HepG2 (cell line): ENCODE measurements around the gene TKFC. TPM values are rescaled to one million over a fixed set of nuclear protein-coding genes. Genes with fewer than 3 reads are reported as not detected.

Source experiments
- CREB1 ChIP-seq, 2 experiments: fragments of 450-650 bp in 1 of 2; IDR thresholded peaks; 2 replicates each; pipeline ENCODE4 v1.6.1; 2016 to 2017; ENCODE audit warnings: control low read depth in 1 of 2, mild to moderate bottlenecking in 1 of 2, missing compliant biosample characterization in 1 of 2, missing genetic modification characterization in 1 of 2
- NFATC3 ChIP-seq: sonication (generic); formaldehyde crosslinking; IDR thresholded peaks from 2 replicates; pipeline ENCODE4 v1.5.1; 2020; ENCODE audit warnings: mild to moderate bottlenecking, missing genetic modification reagents
- PHF8 ChIP-seq: sonication (generic); formaldehyde crosslinking; IDR thresholded peaks from 2 replicates; pipeline ENCODE4 v1.5.0; 2020; ENCODE audit warnings: missing genetic modification reagents
- POLR2A ChIP-seq, 2 experiments: IDR thresholded peaks; 2 replicates each; pipeline ENCODE4 v1.6.1; 2011; ENCODE audit warnings: low read depth in 2 of 2, low read length in 2 of 2, mild to moderate bottlenecking in 1 of 2, moderate library complexity in 1 of 2; ENCODE audit not compliant: insufficient read depth in 1 of 2
- RXRA ChIP-seq: sonication (generic); formaldehyde crosslinking; IDR thresholded peaks from 2 replicates; pipeline ENCODE4 v1.5.1; 2020; ENCODE audit warnings: missing genetic modification reagents
- SKI ChIP-seq: fragments of 450-650 bp; IDR thresholded peaks from one replicate; pipeline ENCODE4 v1.6.1; 2018; ENCODE audit warnings: mild to moderate bottlenecking; ENCODE audit not compliant: partially characterized antibody
- SRSF1 ChIP-seq: fragments of 200-400 bp; formaldehyde crosslinking; optimal IDR thresholded peaks from 2 replicates; pipeline ENCODE3; 2017; ENCODE audit warnings: mild to moderate bottlenecking, low read depth, low read length, moderate library complexity
- ZNF101 ChIP-seq: sonication (generic); formaldehyde crosslinking; IDR thresholded peaks from 2 replicates; pipeline ENCODE4 v1.4.0; 2020; ENCODE audit warnings: mild to moderate bottlenecking, low read depth, missing genetic modification reagents, borderline replicate concordance
- ZNF780A ChIP-seq: sonication (generic); formaldehyde crosslinking; IDR thresholded peaks from 2 replicates; pipeline ENCODE4 v1.8.0; 2022; ENCODE audit warnings: mild to moderate bottlenecking, missing genetic modification reagents, moderate library complexity
- polyA plus RNA-seq, 8 experiments: library from polyadenylated mRNA; depleted of rRNA in 3 of 8; stranded (reverse) in 7 of 8; unstranded in 1 of 8; fragments of >200 nt; fragmentation: Illumina TruSeq in 4 of 8; extraction: Trizol in 4 of 8; gene quantifications; 2 replicates each; pipeline versions ENCODE4 v1.2.1 to v1.2.3, GENCODE V29; 2011 to 2016; ENCODE audit warnings: low read depth in 4 of 8, missing spikeins in 1 of 8, mixed read lengths in 1 of 8; ENCODE audit not compliant: insufficient read depth in 1 of 8
- total RNA-seq, 5 experiments: library from RNA; depleted of rRNA; stranded (reverse); fragments of >200 nt; fragmentation: Illumina TruSeq; extraction: Trizol; gene quantifications; 2 replicates each; pipeline ENCODE4 v1.2.3, GENCODE V29; 2016; ENCODE audit warnings: low read depth in 1 of 5
- TF ChIP-seq, protein P1 (sequence below): sonication (generic); formaldehyde crosslinking; IDR thresholded peaks from 2 replicates; pipeline ENCODE4 v1.4.0; 2020; ENCODE audit warnings: missing genetic modification reagents
- TF ChIP-seq, protein P2 (sequence below): sonication (generic); formaldehyde crosslinking; IDR thresholded peaks from 2 replicates; pipeline ENCODE4 v1.4.0; 2020; ENCODE audit warnings: missing genetic modification reagents
- TF ChIP-seq, protein P3 (sequence below): sonication (generic); formaldehyde crosslinking; IDR thresholded peaks from 2 replicates; pipeline ENCODE4 v1.8.0; 2022; ENCODE audit warnings: missing genetic modification reagents, mild to moderate bottlenecking, inconsistent platforms, borderline replicate concordance
- TF ChIP-seq, protein P4 (sequence below): sonication (generic); formaldehyde crosslinking; IDR thresholded peaks from 2 replicates; pipeline ENCODE4 v1.4.0; 2020; ENCODE audit warnings: missing genetic modification reagents

TKFC gene
- total and polyA plus RNA-seq, 2 of the 13 experiments (the other 11 are each of a cell fraction or from before 2014, with no cell fraction given) = 147 to 197 TPM

DNA sequence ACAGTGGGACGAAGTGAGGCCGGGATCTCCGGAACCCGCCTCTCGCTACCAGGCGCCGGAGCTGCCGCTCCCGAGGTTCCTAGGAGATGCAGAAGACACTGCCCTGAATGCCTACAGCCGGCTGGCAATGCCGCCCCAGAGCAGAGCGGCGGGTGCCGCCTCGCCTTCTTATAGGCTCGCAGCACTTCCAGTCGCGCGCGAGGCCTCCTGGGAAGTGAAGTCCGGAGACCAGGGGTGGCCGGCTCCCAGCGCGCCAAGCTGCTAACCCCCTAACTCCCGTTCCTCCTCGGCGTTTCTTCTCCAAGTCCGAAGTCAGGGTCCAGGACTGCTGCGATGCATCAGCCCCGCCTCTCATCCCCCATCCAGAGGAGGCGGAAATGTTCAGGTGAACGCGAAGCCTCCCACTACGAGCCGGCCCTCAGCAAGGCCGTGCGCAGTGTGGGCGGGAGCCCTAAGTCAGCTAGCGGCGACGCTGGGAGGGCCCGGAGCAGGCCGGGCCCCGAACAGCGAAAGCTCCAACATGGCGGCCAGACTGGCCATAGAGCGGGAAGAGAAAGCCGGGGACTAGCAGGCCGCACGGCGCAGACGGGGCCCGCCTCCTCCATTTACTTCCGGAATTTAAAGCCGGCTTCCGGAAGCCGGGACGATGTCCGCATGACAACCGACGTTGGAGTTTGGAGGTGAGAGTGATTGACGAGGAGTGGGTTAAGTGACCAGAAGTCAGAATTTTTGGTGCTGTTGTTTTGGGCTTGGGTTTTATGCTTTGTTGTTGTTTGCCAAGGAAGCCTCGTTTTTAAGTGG, 28.9 kb downstream of the TKFC start, which contains the start of the genes CYB561A3 and TMEM138 (continued):
- TF ChIP-seq, protein P1, sequence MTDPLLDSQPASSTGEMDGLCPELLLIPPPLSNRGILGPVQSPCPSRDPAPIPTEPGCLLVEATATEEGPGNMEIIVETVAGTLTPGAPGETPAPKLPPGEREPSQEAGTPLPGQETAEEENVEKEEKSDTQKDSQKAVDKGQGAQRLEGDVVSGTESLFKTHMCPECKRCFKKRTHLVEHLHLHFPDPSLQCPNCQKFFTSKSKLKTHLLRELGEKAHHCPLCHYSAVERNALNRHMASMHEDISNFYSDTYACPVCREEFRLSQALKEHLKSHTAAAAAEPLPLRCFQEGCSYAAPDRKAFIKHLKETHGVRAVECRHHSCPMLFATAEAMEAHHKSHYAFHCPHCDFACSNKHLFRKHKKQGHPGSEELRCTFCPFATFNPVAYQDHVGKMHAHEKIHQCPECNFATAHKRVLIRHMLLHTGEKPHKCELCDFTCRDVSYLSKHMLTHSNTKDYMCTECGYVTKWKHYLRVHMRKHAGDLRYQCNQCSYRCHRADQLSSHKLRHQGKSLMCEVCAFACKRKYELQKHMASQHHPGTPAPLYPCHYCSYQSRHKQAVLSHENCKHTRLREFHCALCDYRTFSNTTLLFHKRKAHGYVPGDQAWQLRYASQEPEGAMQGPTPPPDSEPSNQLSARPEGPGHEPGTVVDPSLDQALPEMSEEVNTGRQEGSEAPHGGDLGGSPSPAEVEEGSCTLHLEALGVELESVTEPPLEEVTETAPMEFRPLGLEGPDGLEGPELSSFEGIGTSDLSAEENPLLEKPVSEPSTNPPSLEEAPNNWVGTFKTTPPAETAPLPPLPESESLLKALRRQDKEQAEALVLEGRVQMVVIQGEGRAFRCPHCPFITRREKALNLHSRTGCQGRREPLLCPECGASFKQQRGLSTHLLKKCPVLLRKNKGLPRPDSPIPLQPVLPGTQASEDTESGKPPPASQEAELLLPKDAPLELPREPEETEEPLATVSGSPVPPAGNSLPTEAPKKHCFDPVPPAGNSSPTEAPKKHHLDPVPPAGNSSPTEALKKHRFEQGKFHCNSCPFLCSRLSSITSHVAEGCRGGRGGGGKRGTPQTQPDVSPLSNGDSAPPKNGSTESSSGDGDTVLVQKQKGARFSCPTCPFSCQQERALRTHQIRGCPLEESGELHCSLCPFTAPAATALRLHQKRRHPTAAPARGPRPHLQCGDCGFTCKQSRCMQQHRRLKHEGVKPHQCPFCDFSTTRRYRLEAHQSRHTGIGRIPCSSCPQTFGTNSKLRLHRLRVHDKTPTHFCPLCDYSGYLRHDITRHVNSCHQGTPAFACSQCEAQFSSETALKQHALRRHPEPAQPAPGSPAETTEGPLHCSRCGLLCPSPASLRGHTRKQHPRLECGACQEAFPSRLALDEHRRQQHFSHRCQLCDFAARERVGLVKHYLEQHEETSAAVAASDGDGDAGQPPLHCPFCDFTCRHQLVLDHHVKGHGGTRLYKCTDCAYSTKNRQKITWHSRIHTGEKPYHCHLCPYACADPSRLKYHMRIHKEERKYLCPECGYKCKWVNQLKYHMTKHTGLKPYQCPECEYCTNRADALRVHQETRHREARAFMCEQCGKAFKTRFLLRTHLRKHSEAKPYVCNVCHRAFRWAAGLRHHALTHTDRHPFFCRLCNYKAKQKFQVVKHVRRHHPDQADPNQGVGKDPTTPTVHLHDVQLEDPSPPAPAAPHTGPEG (CRISPR knock-in tag) = 0 out of 2 replicates have a peak, but pooled peaks have one; percentile 58
- TF ChIP-seq POLR2A (IDR thresholded peaks at IDR 0.05; ENCODE audit: insufficient read depth in 1 of 2, low read depth in 2 of 2, low read length in 2 of 2) (peak; percentile 87 to 92), ZNF101 (CRISPR knock-in tag) (0 out of 2 replicates have a peak, but pooled peaks have one; percentile 60), PHF8 (CRISPR knock-in tag) (peak; percentile 98), ZNF780A (0 out of 2 replicates have a peak, but pooled peaks have one; percentile 13), SRSF1 (peak; percentile 89), CREB1 (IDR thresholded peaks at IDR 0.05) (0 out of 2 replicates have a peak, but pooled peaks have one; percentile 2), CREB1 (CRISPR knock-in tag; IDR thresholded peaks at IDR 0.05) (peak; percentile 83), SKI (no peak), NFATC3 (CRISPR knock-in tag) (peak; percentile 70), RXRA (CRISPR knock-in tag) (0 out of 2 replicates have a peak, but pooled peaks have one; percentile 60)
- TF ChIP-seq, protein P2, sequence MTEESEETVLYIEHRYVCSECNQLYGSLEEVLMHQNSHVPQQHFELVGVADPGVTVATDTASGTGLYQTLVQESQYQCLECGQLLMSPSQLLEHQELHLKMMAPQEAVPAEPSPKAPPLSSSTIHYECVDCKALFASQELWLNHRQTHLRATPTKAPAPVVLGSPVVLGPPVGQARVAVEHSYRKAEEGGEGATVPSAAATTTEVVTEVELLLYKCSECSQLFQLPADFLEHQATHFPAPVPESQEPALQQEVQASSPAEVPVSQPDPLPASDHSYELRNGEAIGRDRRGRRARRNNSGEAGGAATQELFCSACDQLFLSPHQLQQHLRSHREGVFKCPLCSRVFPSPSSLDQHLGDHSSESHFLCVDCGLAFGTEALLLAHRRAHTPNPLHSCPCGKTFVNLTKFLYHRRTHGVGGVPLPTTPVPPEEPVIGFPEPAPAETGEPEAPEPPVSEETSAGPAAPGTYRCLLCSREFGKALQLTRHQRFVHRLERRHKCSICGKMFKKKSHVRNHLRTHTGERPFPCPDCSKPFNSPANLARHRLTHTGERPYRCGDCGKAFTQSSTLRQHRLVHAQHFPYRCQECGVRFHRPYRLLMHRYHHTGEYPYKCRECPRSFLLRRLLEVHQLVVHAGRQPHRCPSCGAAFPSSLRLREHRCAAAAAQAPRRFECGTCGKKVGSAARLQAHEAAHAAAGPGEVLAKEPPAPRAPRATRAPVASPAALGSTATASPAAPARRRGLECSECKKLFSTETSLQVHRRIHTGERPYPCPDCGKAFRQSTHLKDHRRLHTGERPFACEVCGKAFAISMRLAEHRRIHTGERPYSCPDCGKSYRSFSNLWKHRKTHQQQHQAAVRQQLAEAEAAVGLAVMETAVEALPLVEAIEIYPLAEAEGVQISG (CRISPR knock-in tag) = peak; percentile 99
- TF ChIP-seq, protein P3, sequence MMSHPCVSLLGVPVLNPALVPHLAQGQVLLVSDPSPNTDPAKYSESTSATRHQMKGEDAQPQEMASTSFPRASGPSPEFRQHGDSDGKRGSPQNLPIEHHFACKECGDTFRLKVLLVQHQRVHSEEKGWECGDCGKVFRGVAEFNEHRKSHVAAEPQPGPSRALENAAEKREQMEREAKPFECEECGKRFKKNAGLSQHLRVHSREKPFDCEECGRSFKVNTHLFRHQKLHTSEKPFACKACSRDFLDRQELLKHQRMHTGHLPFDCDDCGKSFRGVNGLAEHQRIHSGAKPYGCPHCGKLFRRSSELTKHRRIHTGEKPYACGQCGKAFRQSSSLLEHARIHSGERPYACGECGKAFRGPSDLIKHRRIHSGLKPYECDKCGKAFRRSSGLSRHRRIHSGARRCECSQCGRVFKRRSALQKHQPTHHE (CRISPR knock-in tag) = peak; percentile 95; the same call in 1 of the 2 replicates
- TF ChIP-seq, protein P4, sequence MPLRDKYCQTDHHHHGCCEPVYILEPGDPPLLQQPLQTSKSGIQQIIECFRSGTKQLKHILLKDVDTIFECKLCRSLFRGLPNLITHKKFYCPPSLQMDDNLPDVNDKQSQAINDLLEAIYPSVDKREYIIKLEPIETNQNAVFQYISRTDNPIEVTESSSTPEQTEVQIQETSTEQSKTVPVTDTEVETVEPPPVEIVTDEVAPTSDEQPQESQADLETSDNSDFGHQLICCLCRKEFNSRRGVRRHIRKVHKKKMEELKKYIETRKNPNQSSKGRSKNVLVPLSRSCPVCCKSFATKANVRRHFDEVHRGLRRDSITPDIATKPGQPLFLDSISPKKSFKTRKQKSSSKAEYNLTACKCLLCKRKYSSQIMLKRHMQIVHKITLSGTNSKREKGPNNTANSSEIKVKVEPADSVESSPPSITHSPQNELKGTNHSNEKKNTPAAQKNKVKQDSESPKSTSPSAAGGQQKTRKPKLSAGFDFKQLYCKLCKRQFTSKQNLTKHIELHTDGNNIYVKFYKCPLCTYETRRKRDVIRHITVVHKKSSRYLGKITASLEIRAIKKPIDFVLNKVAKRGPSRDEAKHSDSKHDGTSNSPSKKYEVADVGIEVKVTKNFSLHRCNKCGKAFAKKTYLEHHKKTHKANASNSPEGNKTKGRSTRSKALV = peak; percentile 67; the same call in 1 of the 2 replicates
